Measurements from ENCODE around the gene MGAT4B. TPM values are rescaled to one million over a fixed set of nuclear protein-coding genes. Genes with fewer than 3 reads are reported as not detected.
A peak's percentile ranks its signal among the peaks of the same experiment; 100 is the strongest.

Gene MGAT4B
- total and polyA plus RNA-seq, 12 donors = 58.6 to 123 (median 98.0) TPM

GRCh38 chr5:179798771-179799643, 7.7 kb downstream of the MGAT4B start:
- TF ChIP-seq, protein P1, sequence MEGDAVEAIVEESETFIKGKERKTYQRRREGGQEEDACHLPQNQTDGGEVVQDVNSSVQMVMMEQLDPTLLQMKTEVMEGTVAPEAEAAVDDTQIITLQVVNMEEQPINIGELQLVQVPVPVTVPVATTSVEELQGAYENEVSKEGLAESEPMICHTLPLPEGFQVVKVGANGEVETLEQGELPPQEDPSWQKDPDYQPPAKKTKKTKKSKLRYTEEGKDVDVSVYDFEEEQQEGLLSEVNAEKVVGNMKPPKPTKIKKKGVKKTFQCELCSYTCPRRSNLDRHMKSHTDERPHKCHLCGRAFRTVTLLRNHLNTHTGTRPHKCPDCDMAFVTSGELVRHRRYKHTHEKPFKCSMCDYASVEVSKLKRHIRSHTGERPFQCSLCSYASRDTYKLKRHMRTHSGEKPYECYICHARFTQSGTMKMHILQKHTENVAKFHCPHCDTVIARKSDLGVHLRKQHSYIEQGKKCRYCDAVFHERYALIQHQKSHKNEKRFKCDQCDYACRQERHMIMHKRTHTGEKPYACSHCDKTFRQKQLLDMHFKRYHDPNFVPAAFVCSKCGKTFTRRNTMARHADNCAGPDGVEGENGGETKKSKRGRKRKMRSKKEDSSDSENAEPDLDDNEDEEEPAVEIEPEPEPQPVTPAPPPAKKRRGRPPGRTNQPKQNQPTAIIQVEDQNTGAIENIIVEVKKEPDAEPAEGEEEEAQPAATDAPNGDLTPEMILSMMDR (IDR thresholded peaks at IDR 0.05) = no peak
- WGBS, 2 donors = 95 to 98% methylated on average over 36 of the region's 36 CpGs
- Histone ChIP-seq H3K27me3 (no peaks in the 10 kb centered on the region), H3K27ac (no peak overlapping the region), H3K36me3 (peaks cover 0 to 58% (median 40%) of the 10 kb centered on the region in 9 donors), H3K4me3 (no peak overlapping the region), H3K9me3 (no peaks in the 10 kb centered on the region), H3K4me1 (peaks cover 24 to 59% (median 52%) of the 10 kb centered on the region in 9 donors)
- ATAC-seq (no peak), DNase-seq (no peak)
- intact Hi-C loops (cut with DNase I) = loop anchor here in 3 of 10 donors (5.0 kb wide), 1 partner anchor 37 kb away; no protein-coding TSS in a partner anchor

DNA sequence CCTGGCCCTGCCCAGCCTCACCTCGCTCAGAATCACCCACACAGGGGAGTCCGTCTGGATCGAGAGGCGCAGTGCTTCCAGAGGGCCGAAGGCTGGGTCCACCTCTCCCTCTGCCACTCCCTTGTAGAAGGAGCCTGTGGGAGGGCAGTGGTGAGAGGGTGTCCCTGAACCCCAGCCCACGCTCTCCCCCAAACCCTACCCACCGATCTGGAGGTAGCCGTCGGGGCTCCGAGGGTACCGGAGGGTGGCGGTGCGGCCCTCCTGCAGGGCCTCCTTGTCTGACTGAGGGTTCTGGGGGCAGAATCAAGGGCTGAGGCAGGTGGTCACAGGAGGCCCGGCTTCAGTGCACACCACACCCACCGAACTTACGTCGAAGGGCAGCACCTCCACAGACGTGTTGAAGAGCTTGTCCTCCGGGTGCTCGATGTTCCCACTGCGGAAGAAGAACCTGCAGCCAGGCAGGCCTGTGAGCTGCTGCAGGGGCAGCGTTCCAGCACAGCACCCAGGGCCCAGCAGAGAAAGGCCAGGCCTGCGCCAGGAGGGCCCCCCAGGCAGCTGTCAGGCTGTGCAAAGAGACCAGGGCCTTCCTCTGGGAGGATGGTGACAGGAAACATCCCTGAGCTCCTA, 8.4 kb downstream of the MGAT4B start:
- H3K4me1 ChIP-seq = peaks cover 25 to 59% (median 52%) of the 10 kb centered on the region in 9 donors
- DNase-seq (no peak), ATAC-seq (no peak)
- no peak overlapping the region for H3K27ac ChIP-seq
- no peaks in the 10 kb centered on the region for H3K27me3 ChIP-seq
- TF ChIP-seq, protein P1 (IDR thresholded peaks at IDR 0.05) = no peak
- H3K4me3 ChIP-seq = peak overlapping the region in 1 of 10 donors; percentile 3
- no peaks in the 10 kb centered on the region for H3K9me3 ChIP-seq
- intact Hi-C loops (cut with DNase I) = loop anchor here in 3 of 10 donors (5.0 kb wide), 1 partner anchor 36 kb away; no protein-coding TSS in a partner anchor
- peaks cover 0 to 58% (median 40%) of the 10 kb centered on the region in 9 donors for H3K36me3 ChIP-seq
- WGBS, 2 donors = 95 to 96% methylated on average over 23 of the region's 23 CpGs

GRCh38 chr5:179797741-179798140, 8.9 kb downstream of the MGAT4B start:
- Histone ChIP-seq H3K9me3 (no peaks in the 10 kb centered on the region), H3K27ac (no peak overlapping the region), H3K4me1 (peaks cover 30 to 59% (median 52%) of the 10 kb centered on the region in 9 donors), H3K4me3 (peak overlapping the region in 1 of 10 donors; percentile 3), H3K36me3 (peaks cover 0 to 56% (median 40%) of the 10 kb centered on the region in 9 donors), H3K27me3 (no peaks in the 10 kb centered on the region)
- ATAC-seq (no peak), DNase-seq (no peak)
- TF ChIP-seq, protein P1 (IDR thresholded peaks at IDR 0.05) = no peak
- WGBS, 2 donors = 95% methylated on average over 21 to 30 of the region's 30 CpGs
- intact Hi-C loops (cut with DNase I) = loop anchor here in 4 of 10 donors (2.0 to 5.0 kb wide), 2 partner anchors 35 kb away; no protein-coding TSS in a partner anchor
